Natural killer cell (primary cell): Measurements from ENCODE around the gene CDH13. TPM values are rescaled to one million over a fixed set of nuclear protein-coding genes. Genes with fewer than 3 reads are reported as not detected.
A peak's percentile ranks its signal among the peaks of the same experiment; 100 is the strongest.

ENCODE experiments used
- ATAC-seq, 3 donors: fragments of 150-1000 bp in 2 of 3; fragments of 200-7000 bp in 1 of 3; cut with Tn5 transposase; 1 replicate in 1 of 3; 2 replicates in 2 of 3; pipeline ENCODE4 v1.10.0; 2021; ENCODE audit warnings: mild to moderate bottlenecking in 2 of 3, moderate library complexity in 2 of 3
- DNase-seq, 2 donors: peaks; one replicate each; pipeline versions ENCODE4 v3.0.0 to v3.0.0-alpha.2; 2013 to 2021; ENCODE audit warnings: mixed read lengths in 1 of 2
- H3K27ac ChIP-seq: one replicate; pipeline ENCODE4 v1.5.1; 2013; ENCODE audit warnings: mild to moderate bottlenecking, low read length
- H3K27me3 ChIP-seq: one replicate; pipeline ENCODE4 v1.6.1; 2013; ENCODE audit warnings: low read length; ENCODE audit not compliant: control insufficient read depth, insufficient read depth
- H3K36me3 ChIP-seq: one replicate; pipeline ENCODE4 v1.6.1; 2013; ENCODE audit warnings: low read length; ENCODE audit not compliant: control insufficient read depth, insufficient read depth
- H3K4me1 ChIP-seq: one replicate; pipeline ENCODE4 v1.6.1; 2013; ENCODE audit warnings: low read length; ENCODE audit not compliant: control insufficient read depth, insufficient read depth
- H3K4me3 ChIP-seq: one replicate; pipeline ENCODE4 v1.5.1; 2013; ENCODE audit warnings: low read length
- H3K9me3 ChIP-seq: one replicate; pipeline ENCODE4 v1.6.1; 2013; ENCODE audit warnings: low read length; ENCODE audit not compliant: control insufficient read depth, insufficient read depth
- H3K27ac Mint-ChIP-seq, 2 donors: one replicate each; pipeline ENCODE4 v1.8.0; 2022; ENCODE audit warnings: mild to moderate bottlenecking in 2 of 2, mixed read lengths in 2 of 2, moderate library complexity in 1 of 2
- H3K27me3 Mint-ChIP-seq, 2 donors: one replicate each; pipeline ENCODE4 v1.8.0; 2022; ENCODE audit warnings: low read depth in 2 of 2, mixed read lengths in 2 of 2
- H3K36me3 Mint-ChIP-seq: one replicate; pipeline ENCODE4 v1.8.0; 2022; ENCODE audit warnings: mixed read lengths
- H3K4me1 Mint-ChIP-seq, 2 donors: one replicate each; pipeline ENCODE4 v1.8.0; 2022; ENCODE audit warnings: mixed read lengths in 2 of 2
- H3K4me3 Mint-ChIP-seq: one replicate; pipeline ENCODE4 v1.8.0; 2022; ENCODE audit warnings: mild to moderate bottlenecking, moderate library complexity, mixed read lengths
- H3K9me3 Mint-ChIP-seq, 2 donors: one replicate each; pipeline ENCODE4 v1.8.0; 2022; ENCODE audit warnings: mixed read lengths in 2 of 2
- WGBS: methylation state at CpG from one replicate; pipeline ENCODE4 v1.1.7; 2013; ENCODE audit warnings: missing lambda C conversion rate; ENCODE audit not compliant: insufficient coverage; 5-methylcytosine and 5-hydroxymethylcytosine counted together
- intact Hi-C: fragments of 100-400 bp; cut with micrococcal nuclease; formaldehyde crosslinking; loops from one replicate; pipeline ENCODE4 v1.14.2; 2022
- total RNA-seq, 4 donors: library from RNA; stranded (reverse); fragments of 120-200 nt in 1 of 4; gene quantifications; one replicate each; pipeline versions ENCODE4 v1.2.3 to v1.2.4, GENCODE V29; 2013 to 2022
- TF ChIP-seq, protein P1 (sequence below): fragments of 200-600 bp; IDR thresholded peaks from one replicate; pipeline ENCODE4 v1.8.0; 2022; ENCODE audit warnings: antibody characterized with exemption

The CDH13 gene
- total RNA-seq, 3 donors from 2014 or later (not counting 1 experiment from before 2014, with no cell fraction given), result not detected

DNA sequence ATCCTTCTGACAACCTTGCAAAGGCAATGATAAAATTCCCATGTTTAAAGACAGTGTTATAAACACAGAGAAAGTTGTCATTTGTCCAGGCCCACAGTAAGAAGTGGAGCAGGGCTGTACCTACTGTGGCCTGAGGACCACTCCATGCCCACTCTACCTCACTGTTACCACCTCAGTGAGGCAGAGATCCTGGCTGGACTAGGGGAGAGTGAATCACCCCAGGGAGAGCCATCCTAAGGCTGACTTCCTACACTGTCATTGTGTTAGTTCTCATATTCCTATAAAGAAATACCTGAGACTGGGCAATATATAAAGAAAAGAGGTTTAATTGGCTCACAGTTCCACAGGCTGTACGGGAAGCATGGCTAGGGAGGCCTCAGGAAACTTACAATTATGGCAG, 952.3 kb downstream of the CDH13 start:
- 7% methylated on average over 1 of the region's 1 CpG for WGBS

DNA sequence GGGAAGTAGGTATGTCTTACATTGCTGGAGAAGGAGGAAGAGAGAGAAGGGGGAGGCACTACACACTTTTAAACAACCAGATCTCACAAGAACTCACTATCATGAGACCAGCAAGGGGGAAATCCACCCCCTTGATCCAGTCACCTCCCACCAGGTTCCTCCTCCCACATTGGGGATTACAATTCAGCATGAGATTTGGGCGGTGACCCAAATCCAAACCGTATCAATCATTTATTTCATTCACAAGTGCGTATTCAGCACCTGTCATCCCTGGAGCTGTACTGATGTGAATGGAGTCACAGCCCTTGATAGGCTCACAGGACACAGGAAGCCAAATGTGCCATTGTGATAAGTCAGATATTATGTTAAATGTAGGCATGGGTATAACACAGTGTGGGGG, 952.7 kb downstream of the CDH13 start:
- peaks cover 0 to 2% of the 10 kb centered on the region in 2 donors for H3K27me3 Mint-ChIP-seq
- Histone ChIP-seq H3K9me3 (no peaks in the 10 kb centered on the region), H3K27me3 (no peaks in the 10 kb centered on the region), H3K27ac (no peak overlapping the region), H3K36me3 (no peaks in the 10 kb centered on the region), H3K4me1 (no peaks in the 10 kb centered on the region), H3K4me3 (no peak overlapping the region)
- intact Hi-C loops, result no loop called here
- TF ChIP-seq, protein P1, sequence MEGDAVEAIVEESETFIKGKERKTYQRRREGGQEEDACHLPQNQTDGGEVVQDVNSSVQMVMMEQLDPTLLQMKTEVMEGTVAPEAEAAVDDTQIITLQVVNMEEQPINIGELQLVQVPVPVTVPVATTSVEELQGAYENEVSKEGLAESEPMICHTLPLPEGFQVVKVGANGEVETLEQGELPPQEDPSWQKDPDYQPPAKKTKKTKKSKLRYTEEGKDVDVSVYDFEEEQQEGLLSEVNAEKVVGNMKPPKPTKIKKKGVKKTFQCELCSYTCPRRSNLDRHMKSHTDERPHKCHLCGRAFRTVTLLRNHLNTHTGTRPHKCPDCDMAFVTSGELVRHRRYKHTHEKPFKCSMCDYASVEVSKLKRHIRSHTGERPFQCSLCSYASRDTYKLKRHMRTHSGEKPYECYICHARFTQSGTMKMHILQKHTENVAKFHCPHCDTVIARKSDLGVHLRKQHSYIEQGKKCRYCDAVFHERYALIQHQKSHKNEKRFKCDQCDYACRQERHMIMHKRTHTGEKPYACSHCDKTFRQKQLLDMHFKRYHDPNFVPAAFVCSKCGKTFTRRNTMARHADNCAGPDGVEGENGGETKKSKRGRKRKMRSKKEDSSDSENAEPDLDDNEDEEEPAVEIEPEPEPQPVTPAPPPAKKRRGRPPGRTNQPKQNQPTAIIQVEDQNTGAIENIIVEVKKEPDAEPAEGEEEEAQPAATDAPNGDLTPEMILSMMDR, result no peak
- ATAC-seq (no peak), DNase-seq (no peak)
- WGBS, result 57% methylated on average over 3 of the region's 3 CpGs
- H3K4me3 Mint-ChIP-seq, result no peak overlapping the region
- H3K27ac Mint-ChIP-seq, result no peak overlapping the region
- no peaks in the 10 kb centered on the region for H3K4me1 Mint-ChIP-seq
- no peaks in the 10 kb centered on the region for H3K36me3 Mint-ChIP-seq
- H3K9me3 Mint-ChIP-seq, result no peaks in the 10 kb centered on the region

More for the DNA sequence above, 952.3 kb downstream of the CDH13 start:
- H3K4me3 ChIP-seq, result no peak overlapping the region
- H3K27ac Mint-ChIP-seq, result no peak overlapping the region
- H3K9me3 Mint-ChIP-seq, result no peaks in the 10 kb centered on the region
- no peaks in the 10 kb centered on the region for H3K4me1 Mint-ChIP-seq
- H3K36me3 Mint-ChIP-seq, result no peaks in the 10 kb centered on the region
- no peaks in the 10 kb centered on the region for H3K27me3 ChIP-seq
- H3K36me3 ChIP-seq, result no peaks in the 10 kb centered on the region
- H3K4me1 ChIP-seq, result no peaks in the 10 kb centered on the region
- no peak overlapping the region for H3K4me3 Mint-ChIP-seq
- DNase-seq (no peak), ATAC-seq (peak in 1 of 3 donors; percentile 48)
- H3K9me3 ChIP-seq, result no peaks in the 10 kb centered on the region
- TF ChIP-seq, protein P1, result no peak
- H3K27me3 Mint-ChIP-seq, result peaks cover 0 to 2% of the 10 kb centered on the region in 2 donors
- intact Hi-C loops, result no loop called here
- no peak overlapping the region for H3K27ac ChIP-seq

DNA sequence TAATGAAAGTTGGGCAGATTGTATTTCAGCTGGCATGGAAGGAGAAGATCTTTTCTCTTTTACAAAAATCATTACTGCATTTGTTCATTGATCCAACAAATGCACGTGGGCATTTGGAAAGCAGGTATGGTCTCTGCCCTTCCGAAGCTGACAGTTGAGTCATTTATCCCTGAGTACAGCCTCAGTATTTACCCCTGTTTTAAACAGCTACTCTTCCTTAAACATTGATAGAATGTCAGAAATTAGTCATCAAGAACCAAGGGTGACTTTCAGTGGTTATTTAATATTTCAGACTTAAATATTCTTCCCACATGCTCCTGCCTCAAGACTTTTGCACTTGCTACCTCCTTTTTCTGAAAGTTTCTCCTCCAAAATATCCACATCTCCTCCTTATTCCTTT, 954.3 kb downstream of the CDH13 start:
- H3K27me3 ChIP-seq, result no peaks in the 10 kb centered on the region
- H3K4me1 Mint-ChIP-seq, result no peaks in the 10 kb centered on the region
- H3K36me3 ChIP-seq, result no peaks in the 10 kb centered on the region
- 78% methylated on average over 2 of the region's 2 CpGs for WGBS
- no peaks in the 10 kb centered on the region for H3K9me3 ChIP-seq
- intact Hi-C loops, result no loop called here
- DNase-seq (no peak), ATAC-seq (no peak)
- TF ChIP-seq, protein P1, result no peak
- H3K27me3 Mint-ChIP-seq, result peaks cover 0 to 2% of the 10 kb centered on the region in 2 donors
- no peaks in the 10 kb centered on the region for H3K36me3 Mint-ChIP-seq
- H3K4me3 Mint-ChIP-seq, result no peak overlapping the region
- H3K4me1 ChIP-seq, result no peaks in the 10 kb centered on the region
- no peaks in the 10 kb centered on the region for H3K9me3 Mint-ChIP-seq
- no peak overlapping the region for H3K4me3 ChIP-seq
- H3K27ac Mint-ChIP-seq, result no peak overlapping the region
- H3K27ac ChIP-seq, result no peak overlapping the region

DNA sequence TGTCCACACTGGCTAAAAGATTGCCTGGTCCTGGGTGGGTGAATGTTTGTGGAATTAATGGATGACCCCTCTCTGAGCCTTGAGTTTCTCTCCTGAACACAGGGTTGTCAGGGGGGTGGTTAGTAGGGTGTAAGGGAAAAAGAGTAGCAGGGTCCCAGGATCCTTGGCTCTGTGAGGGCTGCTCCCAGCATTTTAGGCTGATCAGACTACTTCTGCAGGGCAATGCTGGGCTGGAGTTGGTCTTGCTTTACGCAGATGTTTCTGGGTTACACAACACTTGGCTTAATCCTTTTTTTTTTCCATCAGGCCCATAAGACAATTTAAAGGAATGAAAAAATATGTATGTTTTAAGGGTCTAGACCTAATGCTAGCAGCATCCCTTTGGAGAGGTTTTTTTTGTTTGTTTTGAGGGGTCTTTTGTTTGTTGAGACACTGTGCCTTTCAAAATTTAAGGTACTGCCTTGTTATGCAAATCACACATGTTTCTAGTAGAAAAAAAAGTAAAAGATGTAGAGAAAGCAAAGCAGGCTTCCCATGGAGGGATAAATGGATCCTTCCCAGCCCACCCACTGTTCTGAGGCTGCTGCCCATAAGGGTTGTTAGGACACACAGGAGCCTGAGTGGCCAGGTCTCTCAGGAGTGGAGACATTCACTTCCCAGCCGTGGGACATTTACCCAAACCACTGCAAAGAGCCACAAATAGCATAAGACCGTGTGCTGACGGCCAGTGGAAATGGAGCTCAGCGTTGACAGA, 955.4 kb downstream of the CDH13 start:
- H3K4me1 ChIP-seq, result no peaks in the 10 kb centered on the region
- no peaks in the 10 kb centered on the region for H3K4me1 Mint-ChIP-seq
- no peaks in the 10 kb centered on the region for H3K36me3 Mint-ChIP-seq
- 65% methylated on average over 5 of the region's 5 CpGs for WGBS
- ATAC-seq, result no peak
- H3K9me3 Mint-ChIP-seq, result no peaks in the 10 kb centered on the region
- H3K9me3 ChIP-seq, result no peaks in the 10 kb centered on the region
- DNase-seq, result no peak
- no peaks in the 10 kb centered on the region for H3K27me3 ChIP-seq
- no peak overlapping the region for H3K27ac Mint-ChIP-seq
- TF ChIP-seq, protein P1, result no peak
- peaks cover 0 to 2% of the 10 kb centered on the region in 2 donors for H3K27me3 Mint-ChIP-seq
- intact Hi-C loops, result no loop called here
- H3K36me3 ChIP-seq, result no peaks in the 10 kb centered on the region
- H3K4me3 ChIP-seq, result no peak overlapping the region
- H3K4me3 Mint-ChIP-seq, result no peak overlapping the region
- H3K27ac ChIP-seq, result no peak overlapping the region
